ENCODE results near the gene WWP2.
"Not testable (repeated sequence)": the region's sequence is repeated elsewhere in the genome, so short reads cannot be mapped to it uniquely, and the experiment has no call there.

The WWP2 gene

GRCh38 chr16:69952116-69952515 is 190.0 kb downstream of the WWP2 start:
- not testable (repeated sequence) for DNase-seq

GRCh38 chr16:69952572-69953355 is 190.6 kb downstream of the WWP2 start:
- not testable (repeated sequence) for DNase-seq

DNA sequence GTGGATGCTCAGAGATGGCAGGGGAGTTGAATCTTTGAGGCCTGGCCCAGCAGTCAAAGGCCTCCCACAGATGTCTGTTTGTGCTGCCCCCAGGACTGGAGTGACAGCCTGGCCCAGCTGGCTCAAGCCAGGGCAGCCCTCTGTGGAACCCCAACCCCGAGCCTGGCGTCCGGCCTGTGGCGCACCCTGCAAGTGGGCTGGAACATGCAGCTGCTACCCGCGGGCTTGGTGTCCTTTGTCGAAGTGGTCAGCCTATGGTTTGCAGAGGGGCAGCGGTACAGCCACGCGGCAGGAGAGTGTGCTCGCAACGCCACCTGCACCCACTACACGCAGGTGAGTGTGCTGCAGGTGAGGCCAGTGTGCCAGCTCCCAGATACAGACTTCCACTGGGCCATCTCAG is 192.1 kb downstream of the WWP2 start:
- DNase-seq = not testable (repeated sequence)

DNA sequence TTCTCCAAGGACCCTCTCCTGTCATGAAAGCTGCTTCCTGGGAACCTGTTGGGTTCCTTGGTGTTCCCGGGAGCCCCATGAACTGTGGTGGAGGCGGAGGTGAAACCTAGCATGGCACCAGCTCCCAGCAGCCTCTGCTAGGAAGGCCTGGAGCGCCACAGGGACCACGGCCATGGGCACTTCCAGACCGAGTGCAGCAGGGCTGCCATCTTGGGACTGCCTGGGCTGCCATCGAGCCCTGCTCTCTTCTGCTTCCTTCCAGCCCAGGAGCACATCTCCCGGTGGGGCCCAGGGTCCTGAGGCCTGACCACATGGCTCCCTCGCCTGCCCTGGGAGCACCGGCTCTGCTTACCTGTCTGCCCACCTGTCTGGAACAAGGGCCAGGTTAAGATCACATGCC is 201.2 kb downstream of the WWP2 start:
- DNase-seq = not testable (repeated sequence)

- DNase-seq = not testable (repeated sequence)
Measured at GRCh38 chr16:69964960-69965660, 203.0 kb downstream of the WWP2 start.

DNA sequence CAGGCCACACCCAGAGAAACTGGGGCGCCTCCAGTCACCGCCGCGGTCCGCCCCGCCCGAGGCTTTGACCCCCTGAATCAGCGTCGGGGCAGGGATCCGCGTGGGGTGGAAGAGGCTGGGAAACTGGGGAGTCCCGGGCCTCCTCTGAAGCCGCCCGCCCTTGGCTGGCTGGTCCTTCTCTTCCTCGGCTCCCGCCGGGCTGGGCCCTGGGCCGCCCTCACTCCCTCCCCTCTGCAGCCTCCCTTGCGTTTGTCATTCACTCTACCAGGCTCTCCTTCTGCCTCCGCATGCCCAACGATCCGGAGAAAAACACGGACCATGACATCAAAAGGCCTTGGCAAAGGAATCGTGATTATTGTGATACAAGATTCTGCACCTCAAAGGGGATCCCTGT is 203.5 kb downstream of the WWP2 start:
- DNase-seq = not testable (repeated sequence)

- not testable (repeated sequence) for DNase-seq
Measured at GRCh38 chr16:69967688-69968087, 205.6 kb downstream of the WWP2 start.

DNA sequence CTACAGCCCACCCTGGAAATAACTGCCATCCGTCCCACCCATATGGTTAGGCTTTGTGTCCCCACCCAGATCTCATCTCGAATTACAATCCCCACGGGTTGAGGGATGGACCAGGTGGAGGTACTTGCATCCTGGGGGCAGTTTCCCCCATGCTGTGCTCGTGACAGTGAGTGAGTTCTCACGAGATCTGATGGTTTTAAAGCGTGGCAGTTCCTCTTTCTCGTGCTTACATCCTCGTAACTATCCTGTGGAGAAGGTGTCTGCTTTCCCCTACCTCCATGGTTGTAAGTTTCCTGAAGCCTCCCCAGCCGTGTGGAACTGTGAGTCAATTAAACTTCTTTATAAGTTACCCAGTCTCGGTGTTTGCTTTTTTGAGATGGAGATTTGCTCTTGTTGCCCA is 206.0 kb downstream of the WWP2 start:
- DNase-seq = not testable (repeated sequence)

- DNase-seq = not testable (repeated sequence)
Measured at GRCh38 chr16:69969657-69970056, 207.5 kb downstream of the WWP2 start.

- not testable (repeated sequence) for DNase-seq
Measured at GRCh38 chr16:69972120-69972519, 210.0 kb downstream of the WWP2 start.

DNA sequence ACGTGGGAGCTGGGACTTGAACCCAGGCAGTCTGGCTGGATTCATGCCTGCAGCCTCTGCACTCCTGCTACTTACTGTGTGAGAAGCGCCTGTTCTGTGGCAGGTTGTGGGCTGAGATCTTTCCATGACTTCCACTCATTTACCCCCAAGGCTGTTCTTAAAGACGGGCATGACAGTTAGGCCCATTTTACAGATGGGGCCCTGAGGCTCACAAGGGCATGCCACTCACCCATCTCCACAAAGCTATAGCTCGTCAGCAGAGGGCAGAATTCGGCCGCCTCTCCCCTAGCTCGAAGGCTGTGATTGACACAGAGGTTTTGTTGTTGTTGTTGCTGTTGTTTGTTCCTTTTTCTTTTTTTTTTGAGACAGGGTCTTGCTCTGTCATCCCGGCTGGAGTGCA is 210.8 kb downstream of the WWP2 start:
- DNase-seq = not testable (repeated sequence)

GRCh38 chr16:69985196-69985595 is 223.1 kb downstream of the WWP2 start:
- not testable (repeated sequence) for DNase-seq
